Breast epithelium (tissue), 4 donors: Measurements from ENCODE around the gene PPFIA1. TPM values are rescaled to one million over a fixed set of nuclear protein-coding genes. Genes with fewer than 3 reads are reported as not detected.

Experiments used
- DNase-seq, 2 donors: peaks; one replicate each; pipeline ENCODE4 v3.0.0-alpha.2; 2019; ENCODE audit warnings: low spot score in 2 of 2
- H3K27ac ChIP-seq, 2 donors: fragments of 200-600 bp; sonication (generic) in 1 of 2; one replicate each; pipeline ENCODE4 v1.5.1; 2016 to 2019; ENCODE audit warnings: mild to moderate bottlenecking in 1 of 2
- H3K27me3 ChIP-seq, 2 donors: fragments of 200-600 bp; sonication (generic) in 1 of 2; one replicate each; pipeline versions ENCODE4 v1.5.1 to v1.6.0; 2017 to 2019; ENCODE audit warnings: control low read depth in 1 of 2, mild to moderate bottlenecking in 1 of 2
- H3K36me3 ChIP-seq: fragments of 200-600 bp; one replicate; pipeline ENCODE4 v1.5.1; 2019
- H3K4me1 ChIP-seq, 2 donors: fragments of 200-600 bp; sonication (generic); one replicate each; pipeline ENCODE4 v1.5.1; 2016 to 2019; ENCODE audit warnings: control low read depth in 1 of 2
- H3K4me3 ChIP-seq, 3 donors: fragments of 200-600 bp; sonication (generic); 1 replicate in 2 of 3; 2 replicates in 1 of 3; pipeline ENCODE4 v1.5.1; 2016 to 2019; ENCODE audit warnings: mild to moderate bottlenecking in 3 of 3, moderate library complexity in 2 of 3
- H3K9me3 ChIP-seq, 2 donors: fragments of 200-600 bp; sonication (generic) in 1 of 2; one replicate each; pipeline ENCODE4 v1.5.1; 2016 to 2019; ENCODE audit warnings: control low read depth in 1 of 2
- CTCF ChIP-seq, 3 donors: fragments of 450-650 bp; IDR thresholded peaks; one replicate each; pipeline ENCODE4 v1.5.1; 2016 to 2017; ENCODE audit warnings: antibody characterized with exemption in 3 of 3, mild to moderate bottlenecking in 3 of 3, moderate library complexity in 3 of 3
- POLR2A ChIP-seq: fragments of 450-650 bp; IDR thresholded peaks from one replicate; pipeline ENCODE4 v1.6.1; 2016; ENCODE audit warnings: antibody characterized with exemption, mild to moderate bottlenecking, moderate library complexity
- POLR2AphosphoS5 ChIP-seq, 3 donors: sonication (generic); formaldehyde crosslinking; IDR thresholded peaks; one replicate each; pipeline ENCODE4 v1.6.1; 2017; ENCODE audit warnings: antibody characterized with exemption in 3 of 3
- intact Hi-C: fragments of 100-400 bp; cut with DNase I; formaldehyde crosslinking; loops from one replicate; pipeline ENCODE4 v1.15.1; 2023; ENCODE audit warnings: low total_unique reads
- total RNA-seq, 3 donors: library from RNA; depleted of rRNA; stranded (reverse); fragments of >200 nt; gene quantifications; one replicate each; pipeline ENCODE4 v1.1.0, GENCODE V29; 2016

The PPFIA1 gene
- total RNA-seq, 3 donors from 2014 or later, result 52.2 to 80.8 (median 78.0) TPM

GRCh38 chr11:70352100-70352499 is 81.6 kb downstream of the PPFIA1 start:
- H3K9me3 ChIP-seq, result no peaks in the 10 kb centered on the region
- intact Hi-C loops, result loop anchor here (1.0 to 10.0 kb wide), 2 partner anchors 10 to 223 kb away; no protein-coding TSS in a partner anchor
- H3K27me3 ChIP-seq, result no peaks in the 10 kb centered on the region
- no peak overlapping the region for H3K4me3 ChIP-seq
- H3K27ac ChIP-seq, result no peak overlapping the region
- no peaks in the 10 kb centered on the region for H3K4me1 ChIP-seq
- TF ChIP-seq POLR2A, result no peak
- TF ChIP-seq CTCF (IDR thresholded peaks at IDR 0.05), result no peak
- no peak for TF ChIP-seq POLR2AphosphoS5 (IDR thresholded peaks at IDR 0.05)
- H3K36me3 ChIP-seq, result peaks cover 23% of the 10 kb centered on the region
- DNase-seq, result no peak

- DNase-seq, result no peak
- intact Hi-C loops, result loop anchor here (1.0 to 10.0 kb wide), 2 partner anchors 10 to 222 kb away; no protein-coding TSS in a partner anchor
- Histone ChIP-seq H3K27ac (no peak overlapping the region), H3K4me1 (no peaks in the 10 kb centered on the region), H3K36me3 (peaks cover 24% of the 10 kb centered on the region), H3K27me3 (no peaks in the 10 kb centered on the region), H3K9me3 (no peaks in the 10 kb centered on the region), H3K4me3 (no peak overlapping the region)
- no peak for TF ChIP-seq POLR2AphosphoS5 (IDR thresholded peaks at IDR 0.05)
- no peak for TF ChIP-seq CTCF (IDR thresholded peaks at IDR 0.05)
- TF ChIP-seq POLR2A, result no peak
These were observed 82.1 kb downstream of the PPFIA1 start for GRCh38 chr11:70352601-70353000.

- H3K27me3 ChIP-seq, result no peaks in the 10 kb centered on the region
- DNase-seq, result no peak
- H3K4me1 ChIP-seq, result no peaks in the 10 kb centered on the region
- intact Hi-C loops, result loop anchor here (10.0 kb wide), 1 partner anchor 221 kb away; no protein-coding TSS in a partner anchor
- no peak overlapping the region for H3K4me3 ChIP-seq
- TF ChIP-seq CTCF (IDR thresholded peaks at IDR 0.05) (no peak), POLR2AphosphoS5 (IDR thresholded peaks at IDR 0.05) (no peak), POLR2A (no peak)
- H3K27ac ChIP-seq, result no peak overlapping the region
- H3K9me3 ChIP-seq, result no peaks in the 10 kb centered on the region
- H3K36me3 ChIP-seq, result peaks cover 20% of the 10 kb centered on the region
These were observed 82.8 kb downstream of the PPFIA1 start for GRCh38 chr11:70353329-70353728.

GRCh38 chr11:70353900-70354568 is 83.5 kb downstream of the PPFIA1 start:
- intact Hi-C loops, result loop anchor here (2.0 to 10.0 kb wide), 2 partner anchors 35 to 221 kb away; no protein-coding TSS in a partner anchor
- no peak overlapping the region for H3K4me3 ChIP-seq
- DNase-seq, result no peak
- no peaks in the 10 kb centered on the region for H3K9me3 ChIP-seq
- TF ChIP-seq CTCF (IDR thresholded peaks at IDR 0.05) (no peak), POLR2AphosphoS5 (IDR thresholded peaks at IDR 0.05) (no peak), POLR2A (no peak)
- H3K27me3 ChIP-seq, result no peaks in the 10 kb centered on the region
- H3K4me1 ChIP-seq, result no peaks in the 10 kb centered on the region
- peaks cover 20% of the 10 kb centered on the region for H3K36me3 ChIP-seq
- H3K27ac ChIP-seq, result no peak overlapping the region

- Histone ChIP-seq H3K27me3 (no peaks in the 10 kb centered on the region), H3K4me1 (no peaks in the 10 kb centered on the region), H3K4me3 (no peak overlapping the region), H3K27ac (no peak overlapping the region), H3K36me3 (peaks cover 20% of the 10 kb centered on the region), H3K9me3 (no peaks in the 10 kb centered on the region)
- TF ChIP-seq POLR2A (no peak), CTCF (IDR thresholded peaks at IDR 0.05) (no peak), POLR2AphosphoS5 (IDR thresholded peaks at IDR 0.05) (no peak)
- intact Hi-C loops, result loop anchor here (2.0 to 10.0 kb wide), 2 partner anchors 34 to 220 kb away; no protein-coding TSS in a partner anchor
- DNase-seq, result no peak
These were observed 84.1 kb downstream of the PPFIA1 start for GRCh38 chr11:70354629-70355028.
